Renal pelvis (tissue), 4 donors: ENCODE data around the gene ABCC8. TPM values are rescaled to one million over a fixed set of nuclear protein-coding genes. Genes with fewer than 3 reads are reported as not detected.
A peak's percentile ranks its signal among the peaks of the same experiment; 100 is the strongest.

Experiments
- DNase-seq: peaks from one replicate; pipeline ENCODE4 v3.0.0-alpha.2; 2013
- polyA plus RNA-seq, 3 donors: library from polyadenylated mRNA; unstranded; fragments of 120-200 nt; gene quantifications; one replicate each; pipeline ENCODE4 v1.2.1, GENCODE V29; 2013; ENCODE audit not compliant: insufficient read length in 3 of 3

ABCC8 gene
- polyA plus RNA-seq, 3 donors = 1.1 to 2.5 (median 1.7) TPM

DNA sequence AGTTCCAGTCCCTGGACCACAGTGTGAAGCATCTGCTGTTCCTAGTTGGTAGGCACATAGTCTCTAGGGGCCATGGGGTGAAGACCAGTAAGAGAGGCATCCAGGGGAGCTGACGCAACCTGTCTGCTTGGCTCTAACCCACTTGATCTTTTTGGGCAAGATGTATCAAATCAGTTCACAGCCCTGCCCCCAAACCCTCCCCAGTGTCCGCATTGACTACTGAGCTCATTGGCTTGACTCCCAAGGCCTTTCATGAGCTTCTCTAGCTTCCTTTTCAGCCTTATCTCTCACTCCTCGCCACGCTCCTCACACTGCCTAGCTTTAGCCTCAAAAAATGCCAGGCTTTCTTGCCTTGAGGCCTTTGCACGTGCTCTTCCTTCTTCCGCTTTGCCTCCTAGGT lies 29.7 kb upstream of the ABCC8 start:
- no peak for DNase-seq

DNA sequence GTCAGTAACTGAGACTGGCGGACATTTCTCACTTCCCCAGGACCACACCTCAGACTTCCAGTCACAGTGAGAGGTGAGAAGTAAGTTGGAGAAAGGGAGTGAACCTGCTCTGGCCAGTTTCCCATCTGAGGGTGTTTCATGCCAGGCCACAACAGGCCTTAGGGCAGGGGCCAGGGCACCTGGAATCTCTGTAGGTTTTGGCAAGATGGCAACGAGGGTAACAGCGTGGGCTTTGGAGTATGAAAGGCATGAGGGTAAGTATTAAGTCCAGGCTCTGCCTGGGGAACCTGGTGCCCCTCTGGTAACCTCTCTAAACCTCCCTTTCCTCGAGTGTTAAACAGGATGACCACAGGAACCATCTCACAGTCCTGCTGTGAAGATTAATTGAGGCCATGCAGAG lies 28.5 kb upstream of the ABCC8 start:
- no peak for DNase-seq

DNA sequence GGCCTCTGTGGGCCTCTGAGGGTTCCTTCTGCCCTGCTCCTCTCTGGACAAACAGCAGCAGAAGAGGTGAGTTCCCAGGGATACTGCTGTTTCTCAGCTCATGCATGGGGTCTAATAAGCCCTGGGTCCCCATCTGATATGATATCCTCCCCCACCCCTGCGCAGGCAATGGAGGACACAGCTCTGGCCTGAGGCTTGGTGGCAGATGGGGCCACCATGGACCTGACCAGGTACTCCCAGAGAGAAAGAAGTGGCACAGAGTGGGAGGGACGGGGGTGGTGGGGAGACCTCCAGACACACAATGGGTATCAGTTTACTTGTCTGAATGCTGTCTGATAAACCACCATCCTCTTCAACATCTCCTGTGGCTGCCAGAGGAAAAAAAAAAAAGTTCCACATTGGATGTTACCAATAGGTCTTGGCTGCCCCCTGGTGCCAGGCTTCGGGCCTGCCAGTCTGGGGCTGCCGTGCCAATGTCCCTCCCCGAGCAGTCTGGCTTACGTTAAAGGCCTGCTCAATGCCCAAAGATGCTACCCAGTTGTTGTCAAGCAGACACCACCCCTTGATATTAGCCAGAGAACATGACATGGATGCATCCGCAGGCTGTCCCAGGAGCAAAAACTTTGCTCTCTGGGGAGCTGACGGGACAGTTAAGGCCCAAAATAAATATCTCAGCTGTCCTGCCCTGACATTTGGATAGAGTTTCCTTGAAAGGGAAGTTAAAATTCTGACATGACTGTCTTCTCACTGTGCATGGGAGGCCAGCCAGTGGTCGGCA lies 27.9 kb upstream of the ABCC8 start:
- DNase-seq = peak; percentile 54

DNA sequence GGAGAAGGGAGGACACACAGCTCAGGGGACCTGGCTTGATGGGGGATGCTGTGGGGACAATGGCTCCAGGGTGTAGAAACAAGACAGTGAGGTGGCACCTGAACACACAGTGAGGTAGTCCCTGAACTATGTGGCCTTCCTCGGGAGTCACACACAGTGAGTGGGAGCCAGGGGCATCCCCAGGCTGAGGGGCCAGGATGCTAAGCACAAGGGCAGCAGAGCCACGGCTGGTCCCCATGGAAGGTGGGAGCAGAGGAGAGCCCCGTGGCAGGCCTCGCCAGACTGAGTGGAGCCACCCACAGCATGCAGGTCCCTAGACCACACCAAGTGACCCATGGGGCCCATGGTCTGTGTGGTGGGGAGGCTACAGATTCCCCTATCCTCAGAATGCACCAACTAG lies 26.0 kb upstream of the ABCC8 start:
- DNase-seq = no peak

DNA sequence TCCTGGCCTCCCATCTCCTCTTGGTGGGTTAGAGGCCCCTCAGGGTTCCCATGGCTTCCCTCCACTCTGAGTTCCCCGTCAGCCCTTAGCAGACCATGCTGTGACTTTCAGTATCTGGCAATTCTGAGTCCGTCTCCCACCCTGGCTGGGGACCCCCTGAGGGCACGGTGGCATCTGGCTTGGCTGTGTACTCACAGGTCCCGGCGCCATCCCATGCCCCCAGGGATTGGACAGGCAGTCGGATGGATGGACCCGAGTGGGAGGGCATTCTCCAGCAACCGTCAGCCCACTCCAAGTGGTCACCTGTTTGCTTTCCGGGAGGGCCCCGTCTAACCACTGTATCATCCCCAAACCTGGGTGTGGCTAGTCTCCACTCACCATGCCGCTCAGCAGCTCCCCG lies 24.0 kb upstream of the ABCC8 start:
- no peak for DNase-seq

DNA sequence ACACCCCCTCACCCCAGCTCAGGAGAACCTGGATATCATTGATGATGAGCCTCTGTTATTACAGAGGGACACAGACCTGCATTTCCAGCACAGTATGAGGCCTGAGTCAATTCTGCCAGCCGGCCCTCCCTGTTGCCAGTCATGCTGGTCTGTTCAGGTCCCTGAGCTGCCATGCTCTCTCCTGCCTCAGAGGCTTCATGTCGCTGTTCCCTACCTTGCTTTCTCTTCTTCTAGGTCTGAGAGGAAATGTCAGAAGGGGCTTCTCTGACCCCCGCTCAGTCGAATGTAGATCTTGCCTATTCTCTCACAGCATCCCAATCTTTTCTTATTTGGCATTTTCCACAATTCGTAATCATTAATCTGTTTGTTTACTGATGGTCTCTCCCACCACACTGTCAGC lies 21.8 kb upstream of the ABCC8 start:
- DNase-seq = no peak

DNA sequence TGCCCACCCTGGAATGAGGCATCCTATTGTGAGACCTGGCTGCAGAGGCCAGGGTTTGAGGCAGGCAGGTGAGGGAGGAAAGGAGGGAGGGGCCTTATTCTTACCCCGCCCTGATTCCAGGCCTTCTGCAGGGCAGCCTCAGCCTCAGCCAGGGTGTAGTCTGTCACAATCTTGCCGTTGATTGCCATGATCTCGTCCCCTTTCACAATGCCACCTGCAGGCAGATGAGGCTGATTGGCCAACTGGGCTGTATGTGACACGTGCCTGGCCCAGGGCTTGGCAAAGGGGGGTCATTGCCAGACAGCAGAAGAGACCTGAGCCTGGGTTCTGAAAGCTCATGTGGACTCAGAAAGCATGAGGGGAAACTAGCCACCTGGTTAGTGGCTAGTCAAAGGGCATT lies 21.4 kb upstream of the ABCC8 start:
- DNase-seq = no peak

DNA sequence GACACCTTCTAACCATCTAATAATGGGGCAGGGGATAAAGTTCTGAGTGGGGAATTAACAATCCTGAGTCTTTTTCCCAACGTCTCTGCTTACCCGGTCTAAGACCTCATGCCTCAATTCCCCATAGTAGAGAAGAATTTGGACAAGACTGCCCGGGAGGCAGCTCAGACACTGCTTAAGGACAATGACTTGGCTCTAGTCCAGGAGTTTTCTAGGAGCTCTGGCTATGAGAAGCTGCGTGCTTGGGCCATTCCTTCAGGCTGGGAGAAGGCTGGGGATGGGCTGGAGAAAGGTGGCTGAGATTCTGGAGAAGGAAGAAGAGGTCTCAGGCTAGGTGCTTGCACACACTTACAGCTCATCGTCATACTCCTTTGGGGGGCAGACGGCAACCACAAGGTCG lies 19.8 kb upstream of the ABCC8 start:
- DNase-seq = no peak

DNA sequence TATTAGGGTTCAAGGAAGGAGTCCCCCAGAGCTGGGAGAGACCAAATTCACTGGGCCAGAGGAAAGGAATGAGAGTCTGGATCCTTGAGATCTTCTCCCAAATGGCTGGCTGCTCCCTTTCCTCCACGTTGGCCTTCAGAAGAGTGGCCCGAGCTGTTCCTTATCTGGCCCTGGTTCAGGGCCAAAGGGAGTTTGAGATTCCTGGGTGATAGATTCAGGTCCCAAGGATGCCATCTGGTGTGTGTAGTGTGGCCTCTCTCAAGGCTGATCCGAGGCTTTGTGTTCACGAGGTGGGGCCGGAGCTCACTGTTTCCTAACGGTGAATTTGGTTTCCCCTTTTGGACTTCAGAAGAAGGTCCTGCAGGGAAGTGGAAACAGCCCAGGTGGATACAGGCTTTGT lies 17.4 kb upstream of the ABCC8 start:
- DNase-seq = no peak

DNA sequence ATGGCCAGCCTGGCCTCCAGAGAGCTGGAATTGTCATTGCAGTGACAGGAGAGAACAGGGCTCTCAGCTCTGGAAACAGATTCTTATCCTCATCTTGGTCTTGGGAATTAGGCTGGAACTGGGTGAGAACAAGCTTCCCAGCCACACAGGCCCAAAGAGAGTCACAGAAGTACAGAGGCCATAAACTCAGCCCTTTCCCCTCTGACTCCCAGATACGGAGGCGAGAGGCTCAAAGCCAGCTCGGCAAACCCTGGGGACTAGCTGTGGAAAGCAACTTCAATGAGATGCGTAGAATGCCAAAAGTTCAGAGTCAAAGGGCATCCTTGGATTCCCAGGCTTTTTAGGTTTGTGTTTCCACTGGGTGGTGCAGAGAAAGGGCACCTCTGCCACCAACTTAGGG lies 14.3 kb upstream of the ABCC8 start:
- no peak for DNase-seq

DNA sequence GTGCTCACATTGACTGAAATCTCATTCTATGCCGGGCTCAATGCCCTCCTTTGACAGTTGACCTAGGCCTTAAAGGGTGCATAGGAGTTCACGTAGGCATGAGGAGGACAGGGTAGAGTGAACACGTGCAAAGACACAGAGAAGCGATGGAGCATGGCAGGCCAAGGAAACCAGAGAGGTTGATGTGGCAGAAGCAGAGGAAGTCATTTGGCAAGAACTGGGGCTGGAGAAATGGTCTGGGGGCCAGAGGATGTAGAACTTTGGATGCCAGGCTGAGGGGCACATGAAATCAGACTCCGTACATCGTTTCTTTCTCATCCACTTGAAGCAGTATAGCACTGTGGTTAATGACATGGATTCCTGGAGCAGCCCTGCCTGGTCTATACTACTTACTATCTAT lies 13.6 kb upstream of the ABCC8 start:
- no peak for DNase-seq

DNA sequence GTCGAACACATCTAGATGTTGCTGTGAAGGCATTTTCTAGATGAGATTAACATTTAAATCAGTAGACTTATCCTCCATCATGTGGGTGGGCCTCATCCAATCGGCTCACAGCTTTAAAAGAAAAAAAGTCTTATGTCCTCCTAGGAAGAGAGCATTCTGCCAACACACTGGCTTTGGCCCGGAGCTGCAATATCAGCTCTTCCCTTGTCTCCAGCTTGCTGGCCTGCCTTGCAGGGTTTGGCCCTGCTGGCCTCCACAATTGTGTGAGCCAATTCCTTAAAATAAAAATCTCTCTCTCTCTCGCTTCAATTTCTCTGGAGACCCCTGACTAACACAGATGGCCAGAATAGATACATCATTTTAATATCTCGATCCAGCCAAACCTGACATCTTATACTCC lies 13.1 kb upstream of the ABCC8 start:
- DNase-seq = no peak

DNA sequence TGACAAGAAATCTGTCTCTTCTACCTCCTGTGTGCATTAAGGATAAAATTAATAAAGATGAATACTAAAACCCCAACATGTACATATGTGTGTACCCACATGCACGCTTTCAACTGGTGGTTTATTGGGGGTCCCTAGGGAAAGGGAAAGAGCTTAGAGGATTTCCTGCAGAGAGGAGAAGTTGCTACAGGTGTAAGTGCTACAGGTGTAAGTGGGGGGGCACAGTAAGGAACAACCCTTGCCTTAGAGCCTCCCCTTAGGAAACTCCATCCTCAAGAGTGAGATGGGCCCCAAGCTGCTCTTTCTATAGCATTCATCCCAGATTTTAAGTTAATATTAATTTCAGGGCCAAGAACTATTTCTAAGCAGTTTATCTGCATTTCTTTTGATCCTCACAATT lies 11.9 kb upstream of the ABCC8 start:
- DNase-seq = no peak

DNA sequence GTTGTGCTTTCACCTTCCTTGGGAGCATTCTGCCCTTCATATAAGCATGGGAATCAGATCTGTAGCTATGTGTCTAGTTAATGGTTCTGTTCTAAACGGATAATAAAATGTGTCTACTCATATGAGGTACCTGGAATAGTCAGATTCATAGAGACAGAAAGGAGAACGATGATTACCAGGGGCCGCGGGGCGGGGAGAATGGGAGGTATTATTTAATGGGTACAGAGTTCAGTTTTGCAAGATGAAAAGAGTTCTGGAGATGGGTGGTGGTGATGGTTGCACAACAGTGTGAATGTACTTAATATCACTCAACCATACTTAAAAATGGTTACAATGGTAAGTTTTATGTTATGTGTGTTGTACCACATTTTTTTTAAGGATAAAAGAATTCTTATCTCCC lies 10.0 kb upstream of the ABCC8 start:
- DNase-seq = no peak

DNA sequence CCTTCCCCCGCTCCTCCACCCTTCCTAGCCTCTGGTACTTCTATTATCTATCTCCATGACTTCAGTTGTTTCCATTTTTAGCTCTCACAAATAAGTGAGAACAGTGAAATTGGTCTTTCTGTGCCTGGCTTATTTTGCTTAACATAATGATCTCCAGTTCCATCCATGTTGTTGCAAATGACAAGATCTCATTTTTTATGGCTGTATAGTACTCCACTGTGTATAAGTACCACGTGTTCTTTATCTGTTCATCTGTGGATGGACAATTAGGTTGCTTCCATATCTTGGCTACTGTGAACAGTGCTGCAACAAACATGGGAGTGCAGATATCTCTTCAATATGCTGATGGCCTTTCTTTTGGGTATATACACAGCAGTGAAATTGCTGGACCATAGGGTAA lies 6.9 kb upstream of the ABCC8 start:
- DNase-seq = no peak

DNA sequence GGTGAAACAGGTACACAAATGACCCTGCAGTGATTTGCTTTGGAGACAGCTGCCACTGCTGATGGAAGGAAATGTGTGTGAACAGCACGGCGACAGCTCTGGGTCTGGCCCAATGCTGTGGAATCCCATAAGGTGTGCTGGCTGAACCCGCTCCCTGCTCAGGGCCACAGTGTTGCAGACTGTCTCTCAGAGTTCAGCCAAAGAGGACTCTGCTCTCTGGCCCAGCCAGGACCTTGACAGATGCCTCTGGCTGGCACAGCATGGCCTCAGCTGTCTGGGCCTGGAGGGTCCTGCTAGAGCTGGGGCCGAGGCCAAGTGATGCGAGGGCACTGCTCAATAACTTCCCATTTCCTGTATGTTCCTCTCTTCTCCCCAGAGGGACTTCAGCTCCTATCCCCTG lies 5.3 kb upstream of the ABCC8 start:
- no peak for DNase-seq

DNA sequence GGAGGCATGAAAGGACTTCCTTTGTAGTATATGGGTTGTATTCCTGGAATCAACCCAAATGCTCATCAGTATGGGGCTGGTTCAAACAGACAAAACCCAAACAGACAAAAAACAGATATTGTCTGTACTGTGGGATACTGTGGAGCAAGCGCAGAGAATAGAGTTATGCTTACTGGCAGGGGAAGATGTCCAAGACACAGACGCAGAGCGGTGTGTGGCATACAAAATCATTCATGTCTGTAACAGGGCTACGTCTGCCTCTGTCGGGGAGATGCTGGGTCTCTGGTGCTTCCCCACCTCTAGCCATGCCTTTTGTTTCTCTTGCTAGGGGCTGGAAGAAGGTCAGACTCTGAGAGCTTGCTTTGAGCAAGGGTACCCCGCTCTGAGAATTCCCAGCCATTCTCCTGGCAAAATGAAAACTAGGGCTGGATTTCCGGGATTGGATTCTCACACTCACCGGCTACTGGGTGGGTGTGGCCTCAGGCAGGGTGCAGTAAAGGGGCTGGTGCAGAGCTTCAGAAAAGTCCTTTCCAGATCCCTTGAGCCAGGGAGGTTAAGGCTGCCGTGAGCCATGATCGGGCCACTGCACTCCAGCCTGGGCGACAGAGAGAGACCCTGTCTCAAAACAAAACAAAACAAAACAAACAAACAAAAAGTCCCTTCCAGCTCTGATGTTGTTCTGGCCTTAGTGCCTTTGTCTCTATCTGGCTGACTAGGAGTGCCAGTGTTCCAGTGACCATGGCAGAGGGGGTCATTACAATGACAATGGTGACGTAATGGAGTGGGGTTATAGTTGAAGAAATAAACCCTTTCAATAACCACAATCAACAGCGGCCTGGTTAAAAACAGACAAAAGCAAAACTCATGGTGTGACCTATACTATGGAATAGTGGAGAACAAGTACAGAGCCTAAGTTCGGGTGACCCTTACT lies 2.9 kb upstream of the ABCC8 start:
- peak; percentile 69 for DNase-seq

DNA sequence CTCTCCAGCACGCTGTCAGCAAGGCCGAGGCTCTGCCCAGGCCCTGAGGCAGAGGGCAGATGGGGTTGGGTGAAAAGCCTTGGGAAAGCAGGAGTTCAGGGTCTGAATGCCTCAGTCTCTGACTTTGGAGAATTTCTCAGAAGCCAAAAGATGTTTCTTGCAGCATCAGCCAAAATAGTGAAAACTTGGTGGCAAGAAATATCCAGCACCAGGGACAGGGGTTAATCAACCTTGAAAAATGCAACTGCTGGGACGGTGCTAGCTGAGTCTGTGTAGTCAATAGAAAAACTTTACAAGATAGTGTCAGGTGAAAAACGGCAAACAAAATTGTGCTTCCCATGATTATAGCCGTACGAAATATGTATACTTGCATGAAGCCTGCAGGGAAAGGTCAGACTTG lies 1.4 kb upstream of the ABCC8 start:
- DNase-seq = no peak

DNA sequence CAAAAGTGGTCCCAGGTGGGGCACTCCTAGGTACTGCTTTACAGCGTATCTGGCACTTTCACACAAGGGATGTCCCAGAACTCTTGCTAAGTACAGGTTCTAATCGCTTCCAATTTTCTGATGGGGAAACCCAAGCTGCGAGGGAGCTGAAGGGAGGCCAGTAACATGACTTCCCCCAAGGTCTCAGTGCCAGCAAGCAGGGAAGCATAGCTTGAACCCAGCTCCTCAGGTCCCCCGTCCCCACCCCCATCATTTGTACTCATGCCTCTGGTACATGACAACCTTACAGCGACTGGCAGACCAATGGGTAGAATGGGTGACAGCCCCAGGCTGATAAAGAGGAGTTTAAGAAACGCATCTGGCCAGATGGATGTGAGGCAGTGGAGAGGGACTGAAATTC lies 716 bp upstream of the ABCC8 start:
- no peak for DNase-seq

DNA sequence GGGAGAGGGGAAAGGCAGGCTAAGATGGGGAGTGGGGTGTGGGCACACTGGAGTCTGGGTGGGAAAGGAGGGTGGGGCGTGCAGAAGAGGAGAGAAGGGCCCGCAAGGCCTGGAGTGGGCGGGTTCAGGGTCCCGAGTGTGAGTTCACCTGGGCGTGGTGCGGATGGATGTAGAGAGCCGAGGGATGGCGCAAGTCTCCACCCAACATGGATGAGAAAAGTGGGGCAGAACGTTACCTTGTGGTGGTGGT lies 364 bp upstream of the ABCC8 start:
- no peak for DNase-seq

DNA sequence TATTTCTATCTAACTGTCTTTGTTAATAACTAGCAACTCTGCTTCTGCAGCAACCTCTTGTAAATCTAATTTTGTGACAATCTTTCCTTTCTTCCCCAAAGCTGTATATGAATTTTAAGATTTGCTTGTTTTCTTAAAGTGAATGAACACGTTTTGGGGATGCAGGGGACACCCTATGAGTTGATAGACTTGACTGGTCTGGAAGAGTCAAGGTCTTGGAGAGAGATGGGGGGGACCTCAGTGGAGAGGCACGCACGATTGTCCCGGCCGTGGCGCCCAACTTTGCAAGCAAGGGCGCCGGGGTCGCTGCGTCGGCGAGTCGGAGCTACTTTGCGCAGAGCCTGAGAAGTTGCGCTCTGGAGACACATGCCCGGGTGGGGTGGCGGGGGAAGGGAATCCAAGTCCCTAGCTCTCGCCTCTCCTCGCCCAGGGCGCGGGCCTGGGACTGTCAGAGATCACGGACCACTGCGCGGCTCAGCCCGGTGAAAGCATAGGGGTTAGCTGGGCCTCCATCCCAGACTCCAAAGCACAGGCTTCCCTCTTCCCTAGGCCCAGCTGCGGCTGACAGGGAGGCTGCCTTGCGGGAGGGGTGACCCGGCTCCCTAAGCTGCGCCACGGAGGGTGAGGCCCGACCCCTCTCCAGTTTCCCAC lies 854 bp downstream of the ABCC8 start:
- DNase-seq = no peak

DNA sequence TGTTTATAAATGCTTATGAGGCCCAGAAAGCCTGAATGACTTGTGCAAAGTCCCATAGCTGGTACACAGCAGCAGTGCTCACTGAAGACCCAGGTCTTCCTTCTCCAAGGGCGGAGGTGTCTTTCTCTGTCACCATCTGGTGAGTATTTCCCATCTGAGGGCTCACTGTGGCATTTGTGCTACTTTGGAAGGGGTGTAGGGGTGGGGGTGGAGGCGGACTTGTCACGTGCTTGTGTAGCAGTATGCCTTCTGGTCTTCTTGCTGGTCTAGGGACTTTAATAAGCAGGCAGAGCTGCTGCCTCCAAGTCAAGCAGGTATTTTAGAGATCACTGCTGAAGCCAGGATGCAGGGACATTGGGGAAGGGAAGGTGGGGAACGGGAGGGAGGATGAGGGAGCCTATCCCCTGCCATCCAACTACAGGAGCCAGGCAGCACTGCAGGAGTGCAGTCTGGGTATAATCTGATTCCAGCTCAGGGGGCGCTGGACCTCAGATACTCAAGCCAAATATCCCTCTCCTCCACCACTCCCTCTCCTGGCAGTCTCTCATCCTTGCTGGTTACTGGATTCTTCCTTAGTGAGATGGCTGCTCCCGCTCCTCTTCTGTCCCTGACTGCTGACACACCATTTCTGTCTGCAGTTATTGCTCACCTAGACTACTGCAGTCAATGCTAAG lies 3.4 kb downstream of the ABCC8 start:
- DNase-seq = no peak

DNA sequence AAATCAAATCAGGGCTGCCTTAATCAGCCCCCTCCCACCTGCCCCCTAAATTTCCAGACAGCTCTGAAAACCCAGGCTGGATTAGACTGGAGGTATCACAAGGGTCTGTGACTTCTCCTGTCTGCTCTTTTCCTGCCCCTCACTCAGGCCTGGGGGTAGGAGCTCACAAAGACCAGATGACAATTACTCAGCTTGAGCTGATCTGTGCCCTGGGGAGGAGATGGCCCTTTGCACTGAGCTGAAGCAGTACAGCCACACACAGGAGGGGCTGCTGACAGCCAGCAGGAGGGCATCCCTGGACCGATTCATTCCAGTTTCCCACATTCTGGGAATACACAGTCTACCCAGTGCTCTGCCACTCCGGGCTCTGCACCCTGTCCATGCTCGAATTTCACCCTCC lies 4.2 kb downstream of the ABCC8 start:
- no peak for DNase-seq
